Mesendoderm (in vitro differentiated cells): Measurements from ENCODE around the gene ATP1A1. TPM values are rescaled to one million over a fixed set of nuclear protein-coding genes. Genes with fewer than 3 reads are reported as not detected.

Experiments
- DNase-seq: peaks from one replicate; pipeline ENCODE4 v3.0.0; 2013
- H2AK5ac ChIP-seq: 2 replicates; pipeline ENCODE4 v1.6.1; 2013; ENCODE audit warnings: low read length, inconsistent platforms
- H2BK120ac ChIP-seq: 2 replicates; pipeline ENCODE4 v1.6.1; 2013; ENCODE audit warnings: low read depth, mild to moderate bottlenecking, low read length, moderate library complexity, mixed read lengths
- H2BK15ac ChIP-seq: replicated peaks from 2 replicates; pipeline ENCODE4 v1.6.1; 2013; ENCODE audit warnings: low read depth, mild to moderate bottlenecking, moderate library complexity
- H2BK5ac ChIP-seq: 2 replicates; pipeline ENCODE4 v1.6.1; 2013; ENCODE audit warnings: low read length, inconsistent platforms
- H3K18ac ChIP-seq: 2 replicates; pipeline ENCODE4 v1.6.1; 2013; ENCODE audit warnings: mild to moderate bottlenecking, low read length, mixed read lengths
- H3K23ac ChIP-seq: one replicate; pipeline ENCODE4 v1.6.1; 2013; ENCODE audit warnings: low read length
- H3K27ac ChIP-seq: 2 replicates; pipeline ENCODE4 v1.5.1; 2013; ENCODE audit warnings: low read depth, mild to moderate bottlenecking, inconsistent platforms, low read length, moderate library complexity
- H3K27me3 ChIP-seq: 2 replicates; pipeline ENCODE4 v1.6.1; 2013; ENCODE audit warnings: low read length, control low read depth, mild to moderate bottlenecking, inconsistent platforms; ENCODE audit not compliant: insufficient read depth, poor library complexity
- H3K36me3 ChIP-seq: 2 replicates; pipeline ENCODE4 v1.6.1; 2013; ENCODE audit warnings: low read length, inconsistent platforms; ENCODE audit not compliant: control insufficient read depth, insufficient read depth
- H3K4ac ChIP-seq: one replicate; pipeline ENCODE4 v1.6.1; 2013; ENCODE audit warnings: low read depth, mild to moderate bottlenecking, low read length, moderate library complexity
- H3K4me1 ChIP-seq: 2 replicates; pipeline ENCODE4 v1.6.1; 2013; ENCODE audit warnings: low read depth, low read length, inconsistent platforms; ENCODE audit not compliant: control insufficient read depth
- H3K4me2 ChIP-seq: 2 replicates; pipeline ENCODE4 v1.6.1; 2013; ENCODE audit warnings: low read length
- H3K4me3 ChIP-seq: 2 replicates; pipeline ENCODE4 v1.5.1; 2013; ENCODE audit warnings: mild to moderate bottlenecking, low read length
- H3K56ac ChIP-seq: one replicate; pipeline ENCODE4 v1.6.1; 2013; ENCODE audit warnings: low read length
- H3K79me1 ChIP-seq: 2 replicates; pipeline ENCODE4 v1.6.1; 2013; ENCODE audit warnings: low read length, inconsistent platforms
- H3K79me2 ChIP-seq: 2 replicates; pipeline ENCODE4 v1.6.1; 2013; ENCODE audit warnings: mild to moderate bottlenecking, low read length; ENCODE audit not compliant: control insufficient read depth, insufficient read depth
- H3K9ac ChIP-seq: 2 replicates; pipeline ENCODE4 v1.6.1; 2013; ENCODE audit warnings: low read length, inconsistent platforms
- H4K5ac ChIP-seq: one replicate; pipeline ENCODE4 v1.6.1; 2013; ENCODE audit warnings: low read length
- H4K8ac ChIP-seq: one replicate; pipeline ENCODE4 v1.6.1; 2013; ENCODE audit warnings: low read depth, mild to moderate bottlenecking, control low read depth, low read length, moderate library complexity
- WGBS: extraction: QIAGEN DNeasy Blood & Tissue Kit; methylation state at CpG from one replicate; pipeline ENCODE4 v1.1.7; 2013; ENCODE audit warnings: low lambda C conversion rate, missing lambda C conversion rate; ENCODE audit not compliant: insufficient coverage; ENCODE audit errors: extremely low coverage; 5-methylcytosine and 5-hydroxymethylcytosine counted together
- small RNA-seq: library from polyadenylated mRNA; stranded (forward); fragments of <200 nt; extraction: miRNeasy Mini kit (QIAGEN cat#:217004); gene quantifications from one replicate; pipeline ENCODE3, GENCODE V24; 2013; ENCODE audit not compliant: insufficient read depth

Gene ATP1A1

GRCh38 chr1:116449578-116449977 lies 76.5 kb downstream of the ATP1A1 start:
- H3K9ac ChIP-seq: no peak overlapping the region
- H3K79me1 ChIP-seq: no peaks in the 10 kb centered on the region
- no peaks in the 10 kb centered on the region for H3K27me3 ChIP-seq
- H2BK15ac ChIP-seq: no peak overlapping the region
- DNase-seq: no peak
- H3K4me1 ChIP-seq: peaks cover 1% of the 10 kb centered on the region
- no peak overlapping the region for H3K27ac ChIP-seq
- no peak overlapping the region for H4K5ac ChIP-seq
- no peak overlapping the region for H3K18ac ChIP-seq
- H3K56ac ChIP-seq: no peak overlapping the region
- H3K79me2 ChIP-seq: no peaks in the 10 kb centered on the region
- H3K36me3 ChIP-seq: no peaks in the 10 kb centered on the region
- no peak overlapping the region for H4K8ac ChIP-seq
- no peak overlapping the region for H3K4me2 ChIP-seq
- no peak overlapping the region for H2BK5ac ChIP-seq
- H2BK120ac ChIP-seq: no peak overlapping the region
- H3K23ac ChIP-seq: no peak overlapping the region
- H3K4ac ChIP-seq: no peak overlapping the region
- no peak overlapping the region for H2AK5ac ChIP-seq
- H3K4me3 ChIP-seq: no peak overlapping the region

- H3K4ac ChIP-seq: no peak overlapping the region
- no peak overlapping the region for H4K8ac ChIP-seq
- no peaks in the 10 kb centered on the region for H3K27me3 ChIP-seq
- H2BK15ac ChIP-seq: no peak overlapping the region
- H3K79me2 ChIP-seq: no peaks in the 10 kb centered on the region
- no peak overlapping the region for H2AK5ac ChIP-seq
- H3K4me2 ChIP-seq: no peak overlapping the region
- no peaks in the 10 kb centered on the region for H3K79me1 ChIP-seq
- no peak overlapping the region for H3K4me3 ChIP-seq
- no peak overlapping the region for H3K9ac ChIP-seq
- no peak overlapping the region for H2BK5ac ChIP-seq
- no peak overlapping the region for H3K23ac ChIP-seq
- no peak overlapping the region for H3K56ac ChIP-seq
- no peaks in the 10 kb centered on the region for H3K36me3 ChIP-seq
- H2BK120ac ChIP-seq: no peak overlapping the region
- no peak for DNase-seq
- peaks cover 1% of the 10 kb centered on the region for H3K4me1 ChIP-seq
- no peak overlapping the region for H3K27ac ChIP-seq
- no peak overlapping the region for H3K18ac ChIP-seq
- no peak overlapping the region for H4K5ac ChIP-seq
Measured at GRCh38 chr1:116451702-116452101, 78.7 kb downstream of the ATP1A1 start.

GRCh38 chr1:116453481-116453880 lies 80.4 kb downstream of the ATP1A1 start:
- Histone ChIP-seq H3K27ac (no peak overlapping the region), H3K23ac (no peak overlapping the region), H3K4ac (no peak overlapping the region), H4K8ac (no peak overlapping the region), H3K36me3 (no peaks in the 10 kb centered on the region), H3K27me3 (no peaks in the 10 kb centered on the region), H3K4me1 (peaks cover 1% of the 10 kb centered on the region), H2BK5ac (no peak overlapping the region), H3K4me2 (no peak overlapping the region), H2BK15ac (no peak overlapping the region), H2AK5ac (no peak overlapping the region), H3K18ac (no peak overlapping the region), H3K79me1 (no peaks in the 10 kb centered on the region), H3K9ac (no peak overlapping the region), H2BK120ac (no peak overlapping the region), H3K4me3 (no peak overlapping the region), H4K5ac (no peak overlapping the region), H3K56ac (no peak overlapping the region), H3K79me2 (no peaks in the 10 kb centered on the region)
- no peak for DNase-seq
- no CpG with 5 or more reads among the region's 2 CpGs for WGBS

- Histone ChIP-seq H3K79me2 (no peaks in the 10 kb centered on the region), H2AK5ac (no peak overlapping the region), H3K9ac (no peak overlapping the region), H3K4me1 (peaks cover 1% of the 10 kb centered on the region), H3K56ac (no peak overlapping the region), H3K79me1 (no peaks in the 10 kb centered on the region), H3K4me2 (no peak overlapping the region), H3K4ac (no peak overlapping the region), H3K4me3 (no peak overlapping the region), H3K27me3 (no peaks in the 10 kb centered on the region), H2BK120ac (no peak overlapping the region), H4K8ac (no peak overlapping the region), H3K27ac (no peak overlapping the region), H2BK5ac (no peak overlapping the region), H3K18ac (no peak overlapping the region), H4K5ac (no peak overlapping the region), H3K23ac (no peak overlapping the region), H3K36me3 (no peaks in the 10 kb centered on the region), H2BK15ac (no peak overlapping the region)
- peak; percentile 80 for DNase-seq
- no CpG with 5 or more reads among the region's 4 CpGs for WGBS
Measured at GRCh38 chr1:116453906-116454305, 80.9 kb downstream of the ATP1A1 start.

Small RNA genes within 50 kb of the gene (small RNA-seq; reads per million reads assigned to genes)
- gene RF00019: not detected
- gene RNU6-817P: not detected
